IMR-90 (cell line): Measurements from ENCODE around the gene SLC8A3. TPM values are rescaled to one million over a fixed set of nuclear protein-coding genes. Genes with fewer than 3 reads are reported as not detected.

Source experiments
- ATAC-seq: fragments of 200-7000 bp; cut with Tn5 transposase; 2 replicates; pipeline ENCODE4 v1.9.1; 2020; ENCODE audit warnings: low read depth, mild to moderate bottlenecking, moderate library complexity
- BruUV-seq: library from RNA; stranded (reverse); fragments of 400-500 nt; replicated peaks from 2 replicates; lab custom pipeline; 2021; lab: Mats Ljungman, UMichigan
- CTCF ChIA-PET: fragments of 300-600 bp; formaldehyde crosslinking; extraction: SDS; loops from one replicate; lab custom pipeline; 2021; ENCODE audit warnings: antibody characterized with exemption; lab: Yijun Ruan, JAX
- POLR2A ChIA-PET: fragments of 300-600 bp; sonication (Branson Sonifier 250); formaldehyde crosslinking; loops from one replicate; lab custom pipeline; 2022; ENCODE audit warnings: antibody characterized with exemption; ENCODE audit not compliant: unreplicated experiment; lab: Charles Lee
- DNase-seq: peaks from one replicate; pipeline ENCODE4 v3.0.0; 2013
- H2AFZ ChIP-seq: replicated peaks from 2 replicates; pipeline ENCODE3; 2013; ENCODE audit warnings: low read length, mild to moderate bottlenecking; ENCODE audit not compliant: poor library complexity
- H2AK5ac ChIP-seq: 2 replicates; pipeline ENCODE4 v1.6.1; 2013; ENCODE audit warnings: low read depth, low read length, inconsistent platforms
- H2AK9ac ChIP-seq: replicated peaks from 2 replicates; pipeline ENCODE3; 2013; ENCODE audit warnings: mild to moderate bottlenecking, low read depth, low read length, moderate library complexity; ENCODE audit not compliant: poor library complexity
- H2BK120ac ChIP-seq: 2 replicates; pipeline ENCODE4 v1.6.1; 2013; ENCODE audit warnings: low read depth, low read length, inconsistent platforms
- H2BK15ac ChIP-seq: 3 replicates; pipeline ENCODE4 v1.6.1; 2013; ENCODE audit warnings: low read depth, low read length, inconsistent platforms
- H2BK20ac ChIP-seq: 2 replicates; pipeline ENCODE4 v1.6.1; 2013; ENCODE audit warnings: low read depth, mild to moderate bottlenecking, inconsistent platforms, low read length, moderate library complexity
- H2BK5ac ChIP-seq: 2 replicates; pipeline ENCODE4 v1.6.1; 2013; ENCODE audit warnings: mild to moderate bottlenecking, low read depth, low read length, inconsistent platforms; ENCODE audit not compliant: poor library complexity, severe bottlenecking
- H3K14ac ChIP-seq: replicated peaks from 2 replicates; pipeline ENCODE4 v1.6.1; 2013; ENCODE audit warnings: low read depth, low read length, inconsistent platforms
- H3K18ac ChIP-seq: 2 replicates; pipeline ENCODE4 v1.6.1; 2013; ENCODE audit warnings: low read depth, low read length, control low read depth
- H3K23ac ChIP-seq: 2 replicates; pipeline ENCODE4 v1.6.1; 2013; ENCODE audit warnings: low read depth, low read length, inconsistent platforms
- H3K27ac ChIP-seq: 2 replicates; pipeline ENCODE4 v1.5.1; 2013; ENCODE audit warnings: mild to moderate bottlenecking, control low read depth, low read length; ENCODE audit not compliant: insufficient read depth
- H3K27me3 ChIP-seq: 2 replicates; pipeline ENCODE4 v1.6.1; 2013; ENCODE audit warnings: low read length; ENCODE audit not compliant: control insufficient read depth, insufficient read depth
- H3K36me3 ChIP-seq: 2 replicates; pipeline ENCODE4 v1.6.1; 2013; ENCODE audit warnings: low read length, mixed read lengths; ENCODE audit not compliant: control insufficient read depth, insufficient read depth
- H3K4ac ChIP-seq: 2 replicates; pipeline ENCODE4 v1.6.1; 2013; ENCODE audit warnings: low read depth, low read length, inconsistent platforms
- H3K4me1 ChIP-seq: 2 replicates; pipeline ENCODE4 v1.6.1; 2013; ENCODE audit warnings: low read length, mixed read lengths; ENCODE audit not compliant: control insufficient read depth, insufficient read depth
- H3K4me2 ChIP-seq: 2 replicates; pipeline ENCODE4 v1.6.1; 2013; ENCODE audit warnings: low read depth, mild to moderate bottlenecking, control low read depth, low read length, moderate library complexity
- H3K4me3 ChIP-seq: 2 replicates; pipeline ENCODE4 v1.5.1; 2013; ENCODE audit warnings: low read depth, mild to moderate bottlenecking, control low read depth, low read length, moderate library complexity; ENCODE audit not compliant: insufficient read depth
- H3K56ac ChIP-seq: 2 replicates; pipeline ENCODE4 v1.6.1; 2013; ENCODE audit warnings: low read length, inconsistent platforms; ENCODE audit not compliant: insufficient read depth; ENCODE audit errors: extremely low read depth
- H3K79me1 ChIP-seq, 2 experiments: 2 replicates each; pipeline ENCODE4 v1.6.1; 2013; ENCODE audit warnings: low read length in 2 of 2, inconsistent platforms in 1 of 2, low read depth in 1 of 2
- H3K9ac ChIP-seq: 2 replicates; pipeline ENCODE4 v1.6.1; 2013; ENCODE audit warnings: low read depth, low read length, control low read depth
- H3K9me1 ChIP-seq: 2 replicates; pipeline ENCODE4 v1.6.1; 2013; ENCODE audit warnings: low read length, inconsistent platforms; ENCODE audit not compliant: insufficient read depth
- H3K9me3 ChIP-seq: 2 replicates; pipeline ENCODE4 v1.6.1; 2013; ENCODE audit warnings: low read length; ENCODE audit not compliant: control insufficient read depth, insufficient read depth
- H4K20me1 ChIP-seq: 2 replicates; pipeline ENCODE4 v1.6.1; 2013; ENCODE audit warnings: low read length, inconsistent platforms; ENCODE audit not compliant: insufficient read depth
- H4K5ac ChIP-seq: 2 replicates; pipeline ENCODE4 v1.6.1; 2013; ENCODE audit warnings: mild to moderate bottlenecking, low read depth, low read length, control low read depth
- H4K8ac ChIP-seq, 2 experiments: 2 replicates each; pipeline ENCODE4 v1.6.1; 2013; ENCODE audit warnings: low read depth in 2 of 2, low read length in 2 of 2, control low read depth in 1 of 2, inconsistent platforms in 1 of 2
- H4K91ac ChIP-seq: 2 replicates; pipeline ENCODE4 v1.6.1; 2013; ENCODE audit warnings: low read depth, low read length, inconsistent platforms; ENCODE audit not compliant: insufficient read depth
- BHLHE40 ChIP-seq: fragments of 150-350 bp; IDR thresholded peaks from 2 replicates; pipeline ENCODE4 v1.6.1; 2016; ENCODE audit warnings: mild to moderate bottlenecking, low read depth, low read length
- CEBPB ChIP-seq: IDR thresholded peaks from 2 replicates; pipeline ENCODE4 v1.6.1; 2012; ENCODE audit warnings: low read depth, low read length, improper control_type of control experiment
- CHD1 ChIP-seq: IDR thresholded peaks from 2 replicates; pipeline ENCODE4 v1.6.1; 2012; ENCODE audit warnings: low read depth, low read length, improper control_type of control experiment
- CTCF ChIP-seq: conservative IDR thresholded peaks from 2 replicates; pipeline ENCODE4 v1.5.1; 2012; ENCODE audit warnings: mild to moderate bottlenecking, low read depth, low read length, improper control_type of control experiment
- ELK1 ChIP-seq: fragments of 150-350 bp; IDR thresholded peaks from 2 replicates; pipeline ENCODE4 v1.6.1; 2016; ENCODE audit warnings: low read depth, mild to moderate bottlenecking, low read length, moderate library complexity, borderline replicate concordance
- FOS ChIP-seq: fragments of 150-350 bp; IDR thresholded peaks from 2 replicates; pipeline ENCODE4 v1.6.1; 2016; ENCODE audit warnings: low read depth, low read length
- MAFK ChIP-seq: IDR thresholded peaks from 2 replicates; pipeline ENCODE4 v1.6.1; 2012; ENCODE audit warnings: low read depth, low read length, improper control_type of control experiment
- MAZ ChIP-seq: IDR thresholded peaks from 2 replicates; pipeline ENCODE4 v1.6.1; 2012; ENCODE audit warnings: low read depth, mild to moderate bottlenecking, low read length, improper control_type of control experiment, moderate library complexity, borderline replicate concordance
- MXI1 ChIP-seq: IDR thresholded peaks from 2 replicates; pipeline ENCODE4 v1.6.1; 2012; ENCODE audit warnings: low read depth, mild to moderate bottlenecking, low read length, moderate library complexity, borderline replicate concordance
- NFE2L2 ChIP-seq: fragments of 150-350 bp; IDR thresholded peaks from 2 replicates; pipeline ENCODE4 v1.6.1; 2016; ENCODE audit warnings: low read depth, mild to moderate bottlenecking, low read length
- POLR2A ChIP-seq: IDR thresholded peaks from 2 replicates; pipeline ENCODE4 v1.6.1; 2012; ENCODE audit warnings: mild to moderate bottlenecking, low read depth, low read length
- RAD21 ChIP-seq: IDR thresholded peaks from 2 replicates; pipeline ENCODE4 v1.6.1; 2012; ENCODE audit warnings: low read length, improper control_type of control experiment
- RCOR1 ChIP-seq: IDR thresholded peaks from 2 replicates; pipeline ENCODE4 v1.6.1; 2012; ENCODE audit warnings: mild to moderate bottlenecking, low read length, improper control_type of control experiment; ENCODE audit not compliant: insufficient replicate concordance
- RFX5 ChIP-seq: IDR thresholded peaks from 2 replicates; pipeline ENCODE4 v1.8.0; 2012; ENCODE audit warnings: low read depth, mild to moderate bottlenecking, low read length, moderate library complexity
- SMC3 ChIP-seq: fragments of 150-350 bp; IDR thresholded peaks from 2 replicates; pipeline ENCODE4 v1.6.1; 2016; ENCODE audit warnings: low read depth, mild to moderate bottlenecking, antibody characterized with exemption, low read length, moderate library complexity
- USF2 ChIP-seq: fragments of 150-350 bp; IDR thresholded peaks from 2 replicates; pipeline ENCODE4 v1.6.1; 2017; ENCODE audit warnings: mild to moderate bottlenecking, antibody characterized with exemption, low read length, low read depth
- WGBS, 2 experiments: methylation state at CpG; one replicate each; pipeline versions ENCODE4 v1.1.5 to v1.1.7; 2013; ENCODE audit warnings: missing lambda C conversion rate in 2 of 2; ENCODE audit not compliant: insufficient read length in 1 of 2; ENCODE audit errors: extremely low coverage in 2 of 2; 5-methylcytosine and 5-hydroxymethylcytosine counted together
- dilution Hi-C: fragments of 300-500 bp; cut with HindIII; formaldehyde crosslinking; loops from one replicate; pipeline ENCODE4 v1.14.3; 2018; ENCODE audit warnings: low sequenced_read_pairs; ENCODE audit not compliant: unreplicated experiment
- in situ Hi-C: fragments of 300-500 bp; cut with MboI; formaldehyde crosslinking; loops from 3 replicates; pipeline ENCODE4 v1.14.3; 2019; ENCODE audit warnings: low sequenced_read_pairs, inconsistent platforms, mixed read lengths
- intact Hi-C: fragments of 100-400 bp; cut with micrococcal nuclease; formaldehyde crosslinking; loops from 2 replicates; pipeline ENCODE4 v1.10.0; 2022
- polyA plus RNA-seq, 3 experiments: library from polyadenylated mRNA; depleted of rRNA; stranded (reverse); fragments of >200 nt; gene quantifications; 2 replicates each; pipeline ENCODE4 v1.2.3, GENCODE V29; 2012; ENCODE audit warnings: low replicate concordance in 1 of 3
- total RNA-seq: library from RNA; depleted of rRNA; stranded (reverse); fragments of >200 nt; gene quantifications from 2 replicates; pipeline ENCODE4 v1.2.3, GENCODE V29; 2012

The SLC8A3 gene
- total and polyA plus RNA-seq, 2 of the 4 experiments (the other 2 are of a cell fraction): under 0.01 TPM; not detected in 1

- ChIA-PET CTCF (no interaction called here), POLR2A (no interaction called here)
- dilution Hi-C loops: no loop called here
These were observed 119.6 kb downstream of the SLC8A3 start for GRCh38 chr14:70069186-70069585.

More at GRCh38 chr14:70069186-70069585, 119.6 kb downstream of the SLC8A3 start:
- Histone ChIP-seq H2AK9ac (no peak overlapping the region), H3K14ac (no peak overlapping the region), H4K8ac (no peak overlapping the region), H3K23ac (no peak overlapping the region), H3K9me1 (no peaks in the 10 kb centered on the region), H2BK120ac (no peak overlapping the region), H3K9me3 (no peaks in the 10 kb centered on the region), H3K4me2 (no peak overlapping the region), H3K27ac (no peak overlapping the region), H3K36me3 (no peaks in the 10 kb centered on the region), H2AK5ac (no peak overlapping the region), H3K4ac (no peak overlapping the region), H3K18ac (no peak overlapping the region), H3K4me1 (no peaks in the 10 kb centered on the region), H3K79me1 (no peaks in the 10 kb centered on the region), H3K4me3 (no peak overlapping the region), H4K91ac (no peak overlapping the region), H3K9ac (no peak overlapping the region), H2BK15ac (no peak overlapping the region), H2AFZ (no peak overlapping the region), H3K56ac (no peak overlapping the region), H2BK20ac (no peak overlapping the region), H2BK5ac (no peak overlapping the region), H3K27me3 (peaks cover 19% of the 10 kb centered on the region), H4K5ac (no peak overlapping the region), H4K20me1 (no peaks in the 10 kb centered on the region)
- TF ChIP-seq RFX5: no peak
- TF ChIP-seq POLR2A: no peak
- TF ChIP-seq NFE2L2: no peak
- no peak for TF ChIP-seq CEBPB
- no peak for TF ChIP-seq CHD1
- TF ChIP-seq CTCF: no peak
- no peak for TF ChIP-seq MAFK
- no peak for TF ChIP-seq USF2
- TF ChIP-seq RAD21: no peak
- no peak for TF ChIP-seq MAZ
- no peak for TF ChIP-seq BHLHE40
- TF ChIP-seq ELK1: no peak
- TF ChIP-seq MXI1: no peak
- TF ChIP-seq FOS: no peak
- no peak for TF ChIP-seq SMC3
- TF ChIP-seq RCOR1: no peak
- no peak for ATAC-seq
- DNase-seq: no peak
- intact Hi-C loops (loop anchor here (1.0 kb wide), 1 partner anchor 250 kb away; no protein-coding TSS in a partner anchor), in situ Hi-C loops (no loop called here)
- WGBS, 2 experiments: 37% methylated on average over 2 of the region's 5 CpGs; no CpG with 5 or more reads in 1 of the 2 experiments
- BruUV-seq: no TSS peak
